Uterus (tissue), 2 donors: ENCODE data around the gene NTNG1.

Source experiments
- CTCF ChIP-seq, 4 experiments: fragments of 200-600 bp in 2 of 4; fragments of 450-650 bp in 2 of 4; sonication (generic) in 2 of 4; IDR thresholded peaks; one replicate each; pipeline ENCODE4 v1.5.1; 2016 to 2019; ENCODE audit warnings: antibody characterized with exemption in 4 of 4, mild to moderate bottlenecking in 2 of 4, moderate library complexity in 1 of 4
- POLR2A ChIP-seq, 2 donors: fragments of 450-650 bp; IDR thresholded peaks; one replicate each; pipeline ENCODE4 v1.6.1; 2016; ENCODE audit warnings: antibody characterized with exemption in 2 of 2, mild to moderate bottlenecking in 1 of 2, moderate library complexity in 1 of 2

DNA sequence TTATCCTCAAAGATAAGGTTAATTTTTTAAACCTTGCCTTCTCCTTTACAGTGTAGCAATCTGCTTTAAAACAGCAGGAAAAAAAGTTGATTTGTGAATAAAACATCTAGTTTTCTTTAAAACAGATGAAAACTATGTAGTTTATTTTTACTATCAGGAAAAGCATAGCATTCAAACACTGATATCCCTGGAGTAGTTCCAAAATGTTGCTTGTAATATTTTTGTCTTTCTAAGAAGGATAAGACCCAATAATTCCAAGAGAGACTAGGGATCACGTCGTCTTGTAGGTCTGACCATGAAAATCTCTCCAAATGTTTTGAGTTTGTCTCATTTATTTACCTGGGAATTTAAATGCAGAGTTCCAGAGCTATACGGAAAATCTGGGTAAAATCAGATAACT lies 204.0 kb downstream of the NTNG1 start:
- TF ChIP-seq CTCF (IDR thresholded peaks at IDR 0.05) (no peak), POLR2A (IDR thresholded peaks at IDR 0.05) (no peak)
